Measurements from ENCODE around the gene MTHFD1. TPM values are rescaled to one million over a fixed set of nuclear protein-coding genes. Genes with fewer than 3 reads are reported as not detected.
A peak's percentile ranks its signal among the peaks of the same experiment; 100 is the strongest.
"Not testable (repeated sequence)": the region's sequence is repeated elsewhere in the genome, so short reads cannot be mapped to it uniquely, and the experiment has no call there.

The MTHFD1 gene
- polyA plus RNA-seq, 3 donors, result 11.8 to 21.3 (median 14.3) TPM

DNA sequence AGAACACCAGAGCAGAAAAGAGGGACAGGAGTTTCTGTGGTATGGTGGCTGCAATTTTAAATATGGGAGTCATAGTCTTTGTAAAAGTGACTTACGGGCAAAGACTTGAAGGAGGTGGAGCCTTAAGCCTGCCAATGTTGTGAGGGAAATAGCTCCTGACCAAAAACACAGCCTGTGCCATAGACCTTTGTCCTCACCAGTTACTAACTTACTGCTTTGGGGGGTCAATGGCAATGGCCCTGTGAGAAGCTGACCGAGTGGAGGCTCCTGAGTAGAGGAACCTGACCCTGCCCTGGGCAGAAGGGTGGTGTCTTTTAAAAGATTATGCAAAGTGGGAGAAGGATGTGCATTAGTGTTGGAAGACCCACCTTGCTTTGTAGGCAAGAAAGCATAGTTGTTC, 3.8 kb downstream of the MTHFD1 start:
- H3K4me3 ChIP-seq (replicated peaks in 1 of 3; ENCODE audit: low read depth in 2 of 3, low read length in 3 of 3), result no peak overlapping the region
- no peaks in the 10 kb centered on the region for H3K9me3 ChIP-seq (replicated peaks in 1 of 2; ENCODE audit: control insufficient read depth in 1 of 2, insufficient read depth in 1 of 2, low read length in 2 of 2)
- H3K79me2 ChIP-seq (ENCODE audit: insufficient read depth, low read length), result peaks cover 80% of the 10 kb centered on the region
- peaks cover 19 to 26% of the 10 kb centered on the region in 2 donors for H3K4me1 ChIP-seq (ENCODE audit: control insufficient read depth in 1 of 2, insufficient read depth in 2 of 2, low read length in 2 of 2)
- H3K36me3 ChIP-seq (replicated peaks in 1 of 2; ENCODE audit: control insufficient read depth in 1 of 2, insufficient read depth in 2 of 2, low read length in 2 of 2), result no peaks in the 10 kb centered on the region
- no peak overlapping the region for H3K27ac ChIP-seq (ENCODE audit: low read depth in 1 of 2, low read length in 2 of 2)
- no peak overlapping the region for H3K9ac ChIP-seq (ENCODE audit: insufficient read depth, low read length, poor library complexity, severe bottlenecking)
- H3K4me2 ChIP-seq (replicated peaks; ENCODE audit: extremely low read depth, low read length, poor library complexity, severe bottlenecking), result no peak overlapping the region
- H2AFZ ChIP-seq (ENCODE audit: insufficient read depth, low read depth, low read length, poor library complexity, severe bottlenecking), result no peak overlapping the region
- H3K27ac Mint-ChIP-seq, result peak overlapping the region in 2 of 7 donors; percentile 7 to 31
- H4K20me1 ChIP-seq (ENCODE audit: insufficient read depth, low read length), result no peaks in the 10 kb centered on the region
- no peak for DNase-seq
- H3K9me3 Mint-ChIP-seq, result peaks cover 0 to 2% (median 0%) of the 10 kb centered on the region in 7 donors
- H3K27me3 Mint-ChIP-seq (ENCODE audit: low read depth in 3 of 3), result no peaks in the 10 kb centered on the region
- WGBS (ENCODE audit: insufficient coverage), result no CpG with 5 or more reads among the region's 2 CpGs
- H3K36me3 Mint-ChIP-seq, result peaks cover 6 to 12% of the 10 kb centered on the region in 2 donors
- peaks cover 29% of the 10 kb centered on the region for H3K4me1 Mint-ChIP-seq
- H3K27me3 ChIP-seq (ENCODE audit: control insufficient read depth in 2 of 2, insufficient read depth in 2 of 2, low read length in 2 of 2), result no peaks in the 10 kb centered on the region
- H3K4me3 Mint-ChIP-seq, result no peak overlapping the region
- intact Hi-C loops (cut with micrococcal nuclease), result no loop called here
- TF ChIP-seq, protein P1, sequence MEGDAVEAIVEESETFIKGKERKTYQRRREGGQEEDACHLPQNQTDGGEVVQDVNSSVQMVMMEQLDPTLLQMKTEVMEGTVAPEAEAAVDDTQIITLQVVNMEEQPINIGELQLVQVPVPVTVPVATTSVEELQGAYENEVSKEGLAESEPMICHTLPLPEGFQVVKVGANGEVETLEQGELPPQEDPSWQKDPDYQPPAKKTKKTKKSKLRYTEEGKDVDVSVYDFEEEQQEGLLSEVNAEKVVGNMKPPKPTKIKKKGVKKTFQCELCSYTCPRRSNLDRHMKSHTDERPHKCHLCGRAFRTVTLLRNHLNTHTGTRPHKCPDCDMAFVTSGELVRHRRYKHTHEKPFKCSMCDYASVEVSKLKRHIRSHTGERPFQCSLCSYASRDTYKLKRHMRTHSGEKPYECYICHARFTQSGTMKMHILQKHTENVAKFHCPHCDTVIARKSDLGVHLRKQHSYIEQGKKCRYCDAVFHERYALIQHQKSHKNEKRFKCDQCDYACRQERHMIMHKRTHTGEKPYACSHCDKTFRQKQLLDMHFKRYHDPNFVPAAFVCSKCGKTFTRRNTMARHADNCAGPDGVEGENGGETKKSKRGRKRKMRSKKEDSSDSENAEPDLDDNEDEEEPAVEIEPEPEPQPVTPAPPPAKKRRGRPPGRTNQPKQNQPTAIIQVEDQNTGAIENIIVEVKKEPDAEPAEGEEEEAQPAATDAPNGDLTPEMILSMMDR (IDR thresholded peaks at IDR 0.05), result no peak

DNA sequence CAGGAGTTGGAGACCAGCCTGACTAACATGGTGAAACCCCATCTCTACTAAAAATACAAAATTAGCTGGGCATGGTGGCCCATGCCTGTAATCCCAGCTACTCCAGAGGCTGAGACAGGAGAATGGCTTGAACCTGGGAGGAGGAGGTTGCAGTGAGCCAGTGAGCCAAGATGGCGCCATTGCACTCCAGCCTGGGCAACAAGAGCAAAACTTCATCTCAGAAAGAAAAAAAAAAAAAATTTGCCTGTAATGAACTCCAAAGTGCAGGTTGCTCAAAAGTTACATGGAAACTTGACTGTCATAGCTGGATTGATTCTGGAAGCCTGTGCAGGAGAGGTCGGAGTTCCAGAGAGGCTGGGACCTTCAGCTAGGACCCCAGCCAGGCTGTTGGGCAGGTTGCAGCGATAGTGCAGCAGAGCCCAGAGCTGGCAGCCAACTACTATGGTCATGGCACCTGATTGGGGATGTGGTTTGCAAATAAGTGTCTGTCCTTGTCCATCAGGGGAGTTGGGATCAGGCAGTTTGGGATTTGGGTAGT, 5.1 kb downstream of the MTHFD1 start:
- Mint-ChIP-seq H3K36me3 (peaks cover 6 to 12% of the 10 kb centered on the region in 2 donors), H3K4me1 (peaks cover 21% of the 10 kb centered on the region)
- Histone ChIP-seq H3K4me1 (ENCODE audit: control insufficient read depth in 1 of 2, insufficient read depth in 2 of 2, low read length in 2 of 2) (peaks cover 14 to 17% of the 10 kb centered on the region in 2 donors), H3K79me2 (ENCODE audit: insufficient read depth, low read length) (peaks cover 85% of the 10 kb centered on the region)
- H3K4me3 ChIP-seq (replicated peaks in 1 of 3; ENCODE audit: low read depth in 2 of 3, low read length in 3 of 3); H3K27me3 ChIP-seq (ENCODE audit: control insufficient read depth in 2 of 2, insufficient read depth in 2 of 2, low read length in 2 of 2); H3K27me3 Mint-ChIP-seq (ENCODE audit: low read depth in 3 of 3); H3K4me3 Mint-ChIP-seq; H4K20me1 ChIP-seq (ENCODE audit: insufficient read depth, low read length); H3K9me3 Mint-ChIP-seq; H3K4me2 ChIP-seq (replicated peaks; ENCODE audit: extremely low read depth, low read length, poor library complexity, severe bottlenecking); H3K9me3 ChIP-seq (replicated peaks in 1 of 2; ENCODE audit: control insufficient read depth in 1 of 2, insufficient read depth in 1 of 2, low read length in 2 of 2); DNase-seq; H3K36me3 ChIP-seq (replicated peaks in 1 of 2; ENCODE audit: control insufficient read depth in 1 of 2, insufficient read depth in 2 of 2, low read length in 2 of 2); H3K27ac ChIP-seq (ENCODE audit: low read depth in 1 of 2, low read length in 2 of 2); H3K27ac Mint-ChIP-seq; H3K9ac ChIP-seq (ENCODE audit: insufficient read depth, low read length, poor library complexity, severe bottlenecking); H2AFZ ChIP-seq (ENCODE audit: insufficient read depth, low read depth, low read length, poor library complexity, severe bottlenecking); intact Hi-C loops (cut with micrococcal nuclease): not testable (repeated sequence)
- WGBS (ENCODE audit: insufficient coverage), result 94% methylated on average over 2 of the region's 3 CpGs

All from CD14-positive monocyte (primary cell).